Fibroblast of skin of left biceps (primary cell): Measurements from ENCODE around the gene CCN5.
"Not testable (repeated sequence)": the region's sequence is repeated elsewhere in the genome, so short reads cannot be mapped to it uniquely, and the experiment has no call there.

Experiments
- DNase-seq, 2 experiments: peaks; one replicate each; pipeline ENCODE4 v3.0.0-alpha.2; 2013; ENCODE audit warnings: low read depth in 2 of 2

CCN5 gene

DNA sequence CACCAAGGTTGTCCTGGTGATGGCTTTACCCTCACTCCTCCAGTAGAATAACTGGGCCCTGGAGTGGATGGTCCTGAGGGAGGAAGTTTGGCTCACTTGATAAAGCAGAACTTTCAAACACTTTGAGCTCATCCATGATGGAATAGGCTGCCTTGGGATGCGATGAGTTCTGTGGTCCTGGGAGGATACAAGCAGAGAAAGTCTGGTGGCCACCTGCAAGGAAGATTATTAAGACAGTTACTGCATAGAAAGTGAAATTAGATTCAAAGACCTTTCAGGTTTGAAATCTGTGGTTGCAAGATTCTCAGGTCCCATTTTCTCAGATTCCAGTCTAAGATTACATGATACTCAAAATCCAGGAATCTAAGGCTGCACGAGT is 19.9 kb upstream of the CCN5 start:
- no peak for DNase-seq

DNA sequence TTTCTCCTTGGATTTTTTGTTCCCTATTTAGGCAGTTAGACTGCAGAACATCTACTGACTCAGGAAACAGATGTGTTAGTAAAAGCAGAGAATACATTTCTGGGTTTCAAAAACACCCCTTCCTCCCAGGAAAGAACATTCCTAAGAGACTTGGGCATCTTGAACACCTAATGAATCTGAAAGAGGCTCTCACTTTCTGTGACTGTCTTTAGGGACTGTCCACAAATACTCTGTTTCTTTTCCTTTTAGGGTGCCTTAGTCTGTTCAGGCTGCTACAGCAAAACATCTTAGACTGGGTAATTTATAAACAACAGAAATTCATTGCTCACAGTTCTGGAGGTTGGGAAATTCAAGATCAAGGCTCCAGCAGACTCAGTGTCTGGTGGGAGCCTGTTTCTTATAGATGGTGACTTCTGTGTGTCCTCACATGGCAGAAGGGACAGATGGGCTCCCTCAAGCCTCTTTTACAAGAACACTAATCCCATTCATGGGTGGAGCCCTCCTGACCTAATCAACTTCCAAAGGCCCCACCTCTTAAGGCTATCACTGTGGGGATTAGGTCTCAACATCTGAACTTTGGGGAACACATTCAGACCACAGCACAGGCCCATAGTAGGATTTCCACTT is 19.4 kb upstream of the CCN5 start:
- peak; percentile 72 for DNase-seq

DNA sequence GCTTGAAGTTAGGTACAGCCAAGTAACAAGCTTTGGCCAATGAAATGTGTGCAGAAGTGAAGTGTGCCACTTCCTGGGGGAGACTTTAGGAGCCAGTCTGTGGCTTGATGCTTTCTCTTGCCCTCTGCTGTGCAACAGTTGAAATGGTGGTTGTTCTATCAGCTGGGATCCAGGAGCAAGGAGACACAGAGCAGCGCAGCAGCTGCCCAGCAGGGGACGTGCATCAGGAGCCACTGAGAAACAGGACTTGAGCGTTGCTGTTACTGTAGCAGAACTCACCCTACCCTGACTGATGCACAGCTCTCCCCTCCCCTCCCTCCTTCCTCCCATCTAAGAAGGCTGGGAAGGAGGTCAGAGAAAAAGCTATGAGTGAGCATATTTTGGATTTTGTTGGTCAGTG is 18.9 kb upstream of the CCN5 start:
- no peak for DNase-seq

DNA sequence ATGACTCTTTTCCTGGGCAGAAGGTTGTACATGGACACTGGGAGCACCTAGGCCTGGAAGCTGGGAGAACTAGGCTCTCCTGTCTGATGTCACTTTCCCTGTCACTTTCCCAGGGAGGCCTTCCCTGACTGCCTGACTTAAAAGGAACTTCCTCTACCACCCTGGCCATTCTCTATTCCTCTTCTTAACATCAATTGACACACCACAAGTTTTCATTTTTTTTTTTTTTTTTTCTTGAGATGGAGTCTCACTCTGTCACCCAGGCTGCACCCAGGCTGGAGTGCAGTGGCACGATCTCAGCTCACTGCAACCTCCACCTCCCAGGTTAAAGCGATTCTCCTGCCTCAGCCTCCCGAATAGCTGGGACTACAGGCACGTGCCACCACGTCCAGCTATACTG is 18.1 kb upstream of the CCN5 start:
- DNase-seq: not testable (repeated sequence)

DNA sequence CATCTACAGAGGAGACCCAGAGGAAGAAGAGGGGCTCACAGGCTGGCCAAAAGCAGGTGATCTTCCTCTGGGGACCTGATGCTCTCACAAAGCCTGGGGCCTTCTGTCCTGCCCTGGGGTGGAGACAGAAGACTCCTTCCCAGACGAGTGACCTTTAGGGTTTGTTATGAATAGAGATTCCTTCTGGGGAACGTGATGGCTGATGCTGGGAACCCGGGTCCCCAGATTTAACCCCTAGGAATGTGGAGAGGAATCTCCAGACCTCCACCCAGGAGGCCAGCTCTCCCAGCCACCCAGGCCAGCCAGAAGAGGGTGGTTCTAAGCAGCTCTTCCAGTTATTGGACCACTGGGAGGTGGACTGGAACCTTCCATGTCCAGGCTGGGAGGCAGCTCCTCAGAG is 16.8 kb upstream of the CCN5 start:
- DNase-seq: no peak

DNA sequence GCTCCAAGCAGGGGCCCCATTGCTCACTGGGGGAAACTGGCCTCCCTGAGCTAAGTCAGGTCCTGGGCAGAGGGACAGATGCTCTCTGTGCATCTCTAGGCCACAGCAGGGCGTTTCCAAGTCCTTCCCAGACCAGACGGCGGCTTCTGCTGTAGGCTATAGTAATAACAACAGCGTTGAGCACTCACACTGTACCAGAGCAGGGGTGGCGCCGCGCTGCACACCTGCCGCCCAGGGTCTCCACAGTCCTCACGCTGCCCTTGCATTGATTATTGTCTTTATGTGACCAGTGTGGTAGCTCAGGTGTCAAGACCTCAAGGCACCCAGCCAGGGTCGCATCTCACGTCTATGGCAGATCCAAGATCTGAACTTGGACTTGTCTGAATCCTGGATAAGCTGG is 14.9 kb upstream of the CCN5 start:
- DNase-seq: no peak

DNA sequence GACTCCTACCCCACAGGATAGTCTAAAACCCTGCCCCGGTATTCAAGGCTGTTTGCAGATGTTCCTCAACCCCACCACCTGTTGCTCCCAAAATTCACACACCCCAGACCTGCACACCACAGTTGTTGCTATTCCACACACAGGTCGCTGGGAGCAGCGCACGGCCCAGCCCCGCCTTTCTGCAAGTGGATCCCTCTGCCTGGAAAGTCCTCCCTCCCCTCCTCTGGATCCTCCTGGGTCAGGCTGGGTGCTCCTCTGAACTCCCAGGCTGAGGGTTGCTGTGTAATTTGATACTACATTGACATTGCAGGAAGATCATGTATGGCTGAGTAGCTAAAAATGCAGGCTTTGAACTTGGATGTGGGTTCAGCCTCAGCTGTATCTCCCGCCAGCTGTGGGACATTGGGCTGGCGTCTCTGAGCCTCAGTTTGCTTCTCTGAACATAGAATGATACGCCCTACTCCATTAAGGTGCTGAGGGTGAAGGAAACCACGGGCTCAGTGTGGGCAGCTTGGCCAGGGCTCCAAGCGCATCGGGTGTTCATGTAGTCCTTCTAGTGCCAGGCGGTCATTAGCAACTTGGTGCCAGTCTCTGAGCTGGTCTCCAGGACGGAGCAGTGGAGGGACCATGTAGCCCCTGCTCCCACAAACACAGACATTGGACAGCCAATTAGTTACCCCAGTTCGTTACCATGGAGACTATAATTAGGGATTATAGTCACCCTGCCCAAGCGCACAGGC is 13.9 kb upstream of the CCN5 start:
- DNase-seq: no peak

DNA sequence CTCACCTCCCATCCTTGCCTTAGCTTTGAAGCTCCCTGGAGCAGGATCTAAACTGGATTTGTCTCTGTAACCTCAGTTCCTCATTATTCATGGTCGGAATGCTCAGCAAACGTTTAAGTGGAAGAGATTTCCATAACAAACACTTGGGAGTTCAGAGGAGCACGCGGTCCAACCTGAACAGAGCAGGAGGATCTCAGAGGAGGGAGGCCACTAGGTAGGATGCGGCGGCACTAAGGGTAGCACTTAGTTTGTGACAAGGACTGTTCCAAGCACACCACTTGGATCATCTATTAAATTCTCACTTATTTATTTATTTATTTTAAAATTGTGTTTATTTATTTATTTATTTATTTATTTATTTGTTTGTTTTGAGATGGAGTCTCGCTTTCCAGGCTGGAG is 13.3 kb upstream of the CCN5 start:
- DNase-seq: no peak

DNA sequence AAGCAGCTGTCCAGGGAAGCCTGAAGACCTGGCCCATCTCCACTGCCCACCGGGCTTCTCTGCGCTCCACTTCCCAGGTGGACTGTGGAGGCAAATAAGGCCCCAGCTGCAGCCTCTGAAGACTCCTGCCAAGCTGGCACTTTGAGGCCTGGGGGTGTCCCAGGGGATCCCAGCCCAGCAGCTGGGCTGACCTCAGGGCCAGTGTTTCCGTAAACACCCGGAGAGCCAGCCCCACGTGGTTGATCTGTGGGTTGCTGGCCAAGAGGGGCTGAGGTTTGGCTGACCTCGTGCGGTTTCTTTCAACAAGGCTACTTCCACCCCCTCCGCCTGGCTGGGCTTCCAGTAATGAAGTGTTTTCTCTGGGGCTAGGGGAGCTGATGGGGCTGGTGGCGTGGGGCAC is 12.4 kb upstream of the CCN5 start:
- peak in 1 of 2 experiments; percentile 39 for DNase-seq

DNA sequence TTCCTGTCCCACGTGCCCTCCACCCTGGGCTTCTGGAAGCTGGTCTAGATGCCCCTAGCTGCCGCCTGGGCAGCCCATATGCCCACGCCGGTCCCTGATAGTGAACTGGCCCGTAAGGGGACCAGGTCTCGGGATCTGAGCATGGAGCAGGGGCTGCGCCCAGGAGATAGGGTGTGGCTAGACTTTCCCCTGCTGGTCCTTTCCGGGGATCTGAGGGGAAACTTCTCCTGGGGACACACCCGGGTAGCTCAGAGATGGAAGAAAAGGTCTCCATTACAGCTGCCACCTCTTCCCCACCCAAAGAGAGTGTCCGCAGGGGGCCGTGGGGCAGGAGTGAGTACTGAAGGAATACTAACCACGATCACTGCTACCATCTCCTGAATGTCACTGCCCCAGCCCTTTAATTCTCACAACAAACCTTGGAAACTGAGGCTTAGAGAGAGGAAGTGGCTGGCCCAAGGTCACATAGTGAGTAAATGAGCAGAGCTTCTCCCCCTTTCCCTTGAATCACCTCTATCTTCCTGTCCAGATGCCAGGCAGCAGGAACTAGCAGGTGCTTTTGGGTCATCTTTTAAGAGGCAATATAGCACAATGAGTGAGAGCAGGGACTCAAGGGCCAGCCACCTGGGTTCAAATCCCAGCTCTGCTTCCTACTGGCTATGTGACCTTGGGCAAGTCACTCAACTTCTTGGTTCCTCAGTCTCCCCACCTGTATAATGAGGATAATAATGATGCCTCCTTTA is 11.8 kb upstream of the CCN5 start:
- no peak for DNase-seq

DNA sequence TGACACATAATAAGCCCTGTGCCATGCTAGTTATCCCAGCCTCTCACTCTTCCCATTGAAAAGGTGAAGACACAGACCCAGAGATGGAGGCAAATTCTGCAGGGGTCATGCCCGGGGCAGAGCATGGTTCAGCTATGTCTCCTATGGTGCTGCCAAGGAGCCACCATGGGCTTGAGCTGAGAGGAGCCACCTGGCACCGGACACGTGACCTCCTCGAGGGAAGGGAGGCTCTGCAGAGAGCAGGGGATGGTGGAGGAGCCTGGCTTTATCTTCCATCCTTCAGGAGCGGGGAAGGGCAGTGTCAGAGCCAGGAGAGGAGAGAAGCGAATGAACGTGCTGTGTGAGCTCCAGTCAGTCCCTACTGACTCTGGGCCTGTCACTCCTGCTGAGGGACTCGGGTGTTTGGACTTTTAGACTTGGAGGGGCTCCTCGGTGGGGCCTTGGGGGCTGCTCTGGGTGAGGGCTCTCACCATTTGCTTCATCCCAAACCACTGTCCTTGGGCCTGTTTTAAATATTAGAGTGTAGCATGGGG is 11.1 kb upstream of the CCN5 start:
- no peak for DNase-seq

DNA sequence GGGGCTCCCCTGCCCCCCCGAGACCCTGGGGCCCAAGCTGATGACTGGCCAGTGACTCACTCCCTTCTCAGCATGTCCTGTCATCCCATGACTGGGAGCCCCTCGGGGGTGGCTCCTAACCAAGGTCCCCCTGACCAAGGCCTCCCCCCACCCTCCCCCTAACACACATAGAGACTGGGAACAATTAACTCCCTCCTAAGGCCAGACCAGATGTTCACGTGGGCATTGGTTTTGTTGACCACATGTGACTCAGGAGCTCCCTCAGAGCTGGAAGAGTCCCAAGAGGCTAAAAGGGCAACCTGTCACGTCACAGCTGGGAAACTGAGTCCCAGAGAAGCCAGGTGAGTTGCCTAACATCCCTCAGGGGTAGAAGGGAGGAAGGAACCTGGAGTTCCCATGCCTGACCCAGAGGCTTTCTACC is 10.6 kb upstream of the CCN5 start:
- no peak for DNase-seq

DNA sequence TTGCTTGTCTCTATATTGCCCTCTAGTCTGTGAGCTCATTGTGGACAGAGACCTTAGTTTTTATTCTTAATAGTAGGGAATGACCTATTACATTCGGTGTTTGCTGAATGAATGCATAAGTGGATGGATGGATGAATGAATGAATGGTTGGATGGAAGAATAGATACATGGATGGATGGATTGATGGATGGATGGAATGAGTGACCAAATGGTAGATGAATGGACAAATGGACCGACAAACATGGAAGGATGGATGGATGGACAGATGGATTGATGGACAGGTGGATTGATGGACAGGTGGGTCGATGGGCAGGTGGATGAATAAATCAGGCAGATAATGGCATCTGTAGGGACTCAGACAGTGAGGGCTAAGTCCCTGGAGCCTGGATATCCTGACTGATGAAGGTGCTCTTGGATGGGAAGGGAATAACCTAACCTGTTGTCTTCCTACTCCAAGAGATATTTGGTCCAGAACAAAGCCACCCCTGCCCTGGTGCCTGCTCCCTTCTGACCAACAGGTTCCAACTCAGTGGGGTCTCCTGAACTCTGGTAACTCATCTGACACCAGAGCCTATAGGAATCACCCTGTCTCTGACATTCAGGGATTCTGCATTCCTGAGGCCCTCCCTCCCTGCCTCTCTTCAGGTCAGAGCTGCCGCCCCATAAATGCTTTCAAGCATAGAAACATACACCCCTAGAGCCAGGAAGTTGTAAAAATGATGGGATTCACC is 9.6 kb upstream of the CCN5 start:
- no peak for DNase-seq

DNA sequence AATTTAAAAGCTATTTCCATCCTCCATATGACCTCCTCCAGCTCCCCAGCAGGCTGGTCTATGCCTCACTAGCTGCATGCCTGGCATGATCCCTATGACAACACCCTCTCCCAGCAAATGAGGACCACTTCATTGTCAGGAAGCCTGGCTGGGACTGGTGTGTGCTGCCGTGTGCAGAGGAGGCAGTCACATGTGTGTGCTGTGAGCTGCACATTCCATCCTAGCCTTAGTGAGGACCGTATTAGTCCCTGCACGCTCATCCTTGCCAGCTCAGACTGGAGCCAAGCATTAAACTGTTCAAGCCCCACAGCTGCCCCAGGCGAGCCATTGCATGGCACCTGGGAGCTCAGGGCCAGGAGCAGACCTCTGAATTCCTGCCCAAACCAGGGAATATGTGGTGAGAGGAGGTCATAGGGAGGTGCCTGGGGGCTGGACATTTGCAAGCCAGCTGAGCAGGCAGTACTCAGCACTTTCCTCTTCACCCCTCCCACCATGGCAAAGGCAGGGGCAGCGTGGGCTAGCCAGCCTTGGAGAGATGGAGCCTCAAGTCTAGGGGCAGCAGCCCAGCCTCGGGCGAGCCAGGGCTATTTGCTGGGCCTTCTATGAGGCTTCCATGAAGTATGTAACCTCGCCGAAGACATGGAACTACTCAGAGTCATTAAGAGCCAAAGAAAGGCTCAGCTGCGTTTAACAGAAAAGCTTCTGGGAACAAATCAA is 8.7 kb upstream of the CCN5 start:
- DNase-seq: no peak

DNA sequence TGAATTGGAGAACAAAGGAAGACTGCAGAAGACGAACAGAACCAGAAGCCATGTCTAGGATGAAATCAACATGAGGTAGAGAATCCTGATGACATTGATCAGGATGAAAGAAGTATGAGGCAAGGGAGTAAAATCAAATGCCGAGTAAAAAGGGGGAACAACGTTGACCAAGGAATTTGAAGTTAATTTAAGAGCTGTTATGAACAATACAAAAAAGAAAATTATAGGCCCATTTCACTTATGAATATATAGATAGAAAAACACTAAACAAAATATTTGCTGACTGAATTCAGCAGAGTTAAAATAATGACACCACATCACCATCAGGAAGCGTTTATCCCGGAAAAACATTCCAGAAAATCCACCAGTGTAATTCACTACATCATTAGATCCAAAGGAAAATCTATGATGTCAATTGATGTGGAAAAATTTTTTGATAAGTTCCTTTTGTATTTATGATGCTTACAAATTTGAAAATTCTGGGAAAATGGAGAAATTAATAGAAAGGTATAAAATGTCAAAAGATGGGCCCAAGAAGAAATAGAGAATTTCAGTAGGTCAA is 8.1 kb upstream of the CCN5 start:
- DNase-seq: no peak

DNA sequence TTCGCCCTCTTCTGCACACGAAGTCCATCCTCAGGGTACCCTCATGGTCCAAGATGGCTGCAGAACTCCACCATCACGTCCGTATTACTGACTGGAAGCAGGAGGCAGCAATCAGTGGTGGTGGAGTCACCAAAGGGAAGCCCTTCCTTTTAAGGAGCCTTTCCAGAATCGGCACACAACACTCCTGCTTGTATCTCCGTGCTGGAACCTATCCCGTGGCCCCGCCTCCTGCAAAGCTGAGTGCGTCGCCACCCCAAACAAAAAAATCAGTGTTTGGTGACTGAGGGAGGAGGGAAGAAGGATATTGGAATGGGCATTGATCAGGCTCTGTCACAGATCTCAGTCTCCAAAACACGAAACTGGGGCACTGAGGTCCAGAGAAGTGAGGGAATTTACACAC is 5.8 kb upstream of the CCN5 start:
- DNase-seq: no peak

DNA sequence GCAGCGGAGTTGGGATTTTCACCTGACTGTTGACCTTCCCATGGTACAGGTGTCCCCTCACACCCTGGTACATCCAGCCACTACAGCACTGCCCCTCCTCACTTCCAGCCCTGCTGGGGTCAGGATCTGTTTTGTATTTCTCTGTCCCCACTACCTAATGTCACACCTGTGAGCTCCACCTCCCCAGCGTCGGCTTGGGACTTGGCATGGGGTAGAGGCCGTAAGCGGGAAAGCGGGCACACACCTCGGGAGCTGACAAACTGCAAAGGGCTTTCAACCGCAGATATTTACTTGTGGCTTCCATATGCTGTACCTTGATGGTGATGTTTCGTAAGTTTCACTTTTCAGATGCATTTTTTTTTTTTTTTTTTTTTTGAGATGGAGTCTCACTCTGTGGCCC is 5.4 kb upstream of the CCN5 start:
- no peak for DNase-seq

DNA sequence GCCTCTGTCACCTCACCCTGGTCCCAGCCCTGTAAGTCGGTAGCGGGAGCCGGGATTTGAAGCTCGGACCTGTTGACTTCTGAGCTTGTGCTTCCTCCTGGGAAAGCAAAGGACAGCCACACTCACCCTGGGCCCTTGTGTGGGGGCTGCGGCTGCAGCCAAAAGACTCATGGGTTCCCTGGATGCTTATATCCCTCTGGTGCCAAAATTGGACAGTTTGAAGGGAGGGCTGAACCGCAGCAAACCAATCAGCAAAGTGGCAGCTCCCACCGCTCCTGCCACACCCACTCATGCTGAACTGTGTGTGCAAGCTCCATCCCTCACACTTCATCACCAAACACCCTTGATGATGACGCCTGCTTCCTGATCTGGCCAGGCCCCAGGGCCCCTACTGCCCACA is 3.9 kb upstream of the CCN5 start:
- DNase-seq: no peak

DNA sequence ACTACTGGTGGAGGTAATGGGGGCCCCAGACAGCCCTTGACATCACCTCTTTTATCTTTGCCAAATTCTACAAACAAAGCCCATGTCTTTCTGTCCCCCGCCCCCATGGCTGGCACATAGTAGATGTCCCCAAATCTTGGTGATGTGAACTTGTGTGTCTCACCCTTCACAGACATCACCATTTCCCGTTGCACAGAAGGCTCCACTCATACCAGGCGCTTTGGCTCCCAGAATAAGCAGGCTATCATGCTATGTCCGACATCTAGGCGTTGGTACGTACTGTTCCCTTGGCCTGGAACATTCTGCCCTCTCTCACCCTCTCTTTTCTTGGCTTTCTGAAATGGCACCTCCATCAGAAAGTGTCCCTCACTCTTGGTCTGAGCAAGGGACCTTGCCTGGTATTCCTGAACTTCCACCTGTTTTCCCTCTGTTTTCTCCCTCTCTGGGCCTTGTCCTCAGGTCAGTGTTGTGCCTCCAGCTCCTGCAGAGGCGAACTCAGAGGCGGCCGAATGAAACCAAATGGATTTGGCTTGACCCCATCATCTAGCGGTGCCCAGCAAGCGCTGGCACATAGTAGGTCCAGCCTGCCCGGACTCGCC is 968 bp upstream of the CCN5 start:
- no peak for DNase-seq

DNA sequence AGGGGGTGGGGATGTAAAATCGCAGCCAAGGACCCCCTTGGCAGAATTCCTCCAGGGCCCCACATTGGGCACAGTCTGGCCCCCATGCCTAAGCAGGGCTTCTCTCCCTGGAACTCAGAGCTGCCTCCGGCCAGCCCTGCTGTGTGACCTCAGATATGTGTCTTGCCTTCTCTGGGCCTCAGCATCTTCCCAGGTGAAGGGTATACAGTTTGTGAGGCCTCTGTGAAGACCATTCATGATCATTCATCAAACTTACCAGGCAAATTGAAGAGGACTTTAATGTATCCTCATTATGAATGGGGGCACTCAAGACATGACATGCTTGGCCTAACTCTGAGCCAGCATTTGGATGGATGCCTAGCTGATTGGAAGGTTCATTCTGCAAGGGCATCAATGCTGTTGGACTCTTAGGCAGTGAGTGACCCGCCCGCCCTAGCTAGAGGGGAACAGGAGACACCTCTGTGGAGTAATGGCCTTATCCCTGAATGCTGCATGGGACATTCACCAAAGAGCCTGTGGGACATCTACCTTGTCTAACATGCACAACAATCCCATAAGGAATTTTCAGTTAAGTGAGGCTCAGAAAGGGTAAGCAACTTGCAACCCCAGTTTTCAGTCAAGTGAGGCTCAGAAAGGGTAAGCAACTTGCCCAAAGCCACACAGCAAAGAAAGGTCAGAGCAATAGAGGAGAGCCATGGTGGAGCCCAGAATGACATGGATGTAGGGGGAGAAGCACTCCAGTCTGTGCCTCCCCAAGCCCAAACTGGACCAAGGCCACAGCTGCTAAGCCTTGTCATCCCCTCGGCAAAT is 535 bp downstream of the CCN5 start:
- no peak for DNase-seq
